Measurements from ENCODE around the gene LRRC28.

The LRRC28 gene

DNA sequence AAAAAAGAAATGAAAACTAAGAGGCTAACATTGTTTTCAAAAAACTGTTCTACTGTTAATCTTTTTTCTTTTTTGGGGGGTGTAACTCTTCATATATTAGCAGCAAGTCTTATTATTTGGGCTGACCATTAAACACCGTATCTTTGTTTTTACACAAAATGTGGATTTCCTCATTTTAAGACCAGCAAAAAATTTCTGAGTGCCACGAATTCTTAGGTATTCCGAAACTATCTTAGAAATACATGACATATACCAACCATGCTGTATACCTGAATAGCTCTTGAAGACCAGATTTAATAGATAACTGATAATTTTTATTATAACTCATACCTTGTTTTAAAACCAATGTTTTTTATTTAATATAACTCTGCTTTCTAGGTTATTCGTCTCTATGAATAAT is 1.3 kb upstream of the LRRC28 start:
- DNase-seq, result no peak

DNA sequence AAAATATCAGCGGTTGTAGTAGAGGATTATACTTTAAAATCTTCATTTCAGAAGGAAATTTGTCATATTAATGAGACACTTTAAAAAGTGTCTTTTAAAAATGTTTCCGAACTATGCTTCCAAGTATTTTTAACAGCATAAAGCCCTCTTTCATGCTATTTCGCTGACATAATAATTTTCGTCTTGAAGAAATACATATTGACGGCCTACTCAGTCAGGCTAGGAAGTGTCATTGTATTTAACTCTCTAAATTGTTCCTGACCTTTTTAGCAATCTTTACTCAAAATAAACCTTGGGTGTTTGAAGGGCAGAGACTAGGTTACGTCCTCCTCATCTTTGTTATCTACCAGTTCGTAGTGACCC is 806 bp upstream of the LRRC28 start:
- DNase-seq, result no peak

- DNase-seq, result no peak
These were observed 1.0 kb downstream of the LRRC28 start for GRCh38 chr15:99252326-99252725.

DNA sequence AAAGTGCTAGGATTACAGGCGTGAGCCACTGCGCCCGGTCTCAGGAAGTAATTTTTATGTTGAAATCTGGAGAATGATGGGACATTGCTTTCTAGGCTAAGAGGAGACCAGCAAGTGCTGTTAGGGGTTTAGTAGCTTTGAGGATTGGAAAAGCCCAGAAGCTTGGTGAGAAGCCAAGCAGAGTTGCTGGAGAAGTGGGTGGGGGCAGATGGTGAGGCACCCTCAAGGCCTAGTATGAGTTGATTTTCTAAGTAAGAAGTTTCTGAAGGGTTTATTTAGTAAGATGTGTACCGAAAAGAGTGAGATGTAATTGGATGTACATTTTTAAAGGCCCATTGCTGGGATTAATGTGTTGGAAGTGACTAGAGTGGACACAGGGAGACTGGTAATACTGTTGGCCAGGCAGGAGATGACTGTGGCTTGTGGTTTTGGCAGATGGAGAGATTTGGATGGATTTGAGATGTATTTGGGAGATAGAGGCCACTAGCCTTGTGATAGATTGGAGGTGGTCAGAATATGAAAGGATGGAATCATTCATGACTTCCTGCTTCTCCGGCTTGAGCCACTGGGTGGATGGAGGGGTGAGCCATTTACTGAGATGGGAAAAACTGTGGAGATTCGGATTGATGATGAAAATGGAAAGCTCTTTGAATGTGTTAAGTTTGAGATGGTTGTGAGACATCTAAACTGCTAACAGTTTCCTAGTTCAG is 2.3 kb downstream of the LRRC28 start:
- DNase-seq, result no peak

DNA sequence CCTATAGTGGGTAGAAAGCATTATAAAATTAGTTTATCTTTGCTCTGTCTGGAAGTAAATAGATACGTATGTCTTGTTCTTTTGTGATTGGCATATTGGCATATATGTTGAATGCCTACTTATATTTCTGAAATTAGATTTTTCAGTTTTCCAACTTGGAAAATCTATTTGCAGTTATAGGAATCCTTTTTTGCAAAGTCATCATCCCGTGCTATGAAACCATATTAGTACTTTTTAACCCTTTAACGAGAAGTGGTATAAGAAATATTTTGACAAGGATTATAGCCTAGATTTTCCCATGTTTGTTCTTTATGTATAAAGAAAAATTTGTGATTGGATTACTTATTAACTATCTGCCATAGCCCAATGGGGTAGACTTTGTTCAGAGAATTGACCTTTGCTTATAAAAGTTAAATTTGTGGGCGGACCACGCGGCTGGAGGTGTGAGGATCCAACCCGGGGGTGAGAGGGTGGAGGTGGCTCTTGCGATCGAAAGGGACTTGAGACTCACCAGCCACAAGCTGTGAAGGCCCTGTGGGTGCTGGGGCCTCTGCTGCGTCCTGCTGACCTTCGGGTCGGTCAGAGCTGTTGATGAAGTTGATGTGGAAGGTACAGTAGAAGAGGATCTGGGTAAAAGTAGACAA is 5.9 kb downstream of the LRRC28 start:
- no peak for DNase-seq

GRCh38 chr15:99264125-99264524 is 12.8 kb downstream of the LRRC28 start:
- DNase-seq, result no peak

GRCh38 chr15:99265541-99266070 is 14.3 kb downstream of the LRRC28 start:
- no peak for DNase-seq

GRCh38 chr15:99267957-99268356 is 16.7 kb downstream of the LRRC28 start:
- no peak for DNase-seq

DNA sequence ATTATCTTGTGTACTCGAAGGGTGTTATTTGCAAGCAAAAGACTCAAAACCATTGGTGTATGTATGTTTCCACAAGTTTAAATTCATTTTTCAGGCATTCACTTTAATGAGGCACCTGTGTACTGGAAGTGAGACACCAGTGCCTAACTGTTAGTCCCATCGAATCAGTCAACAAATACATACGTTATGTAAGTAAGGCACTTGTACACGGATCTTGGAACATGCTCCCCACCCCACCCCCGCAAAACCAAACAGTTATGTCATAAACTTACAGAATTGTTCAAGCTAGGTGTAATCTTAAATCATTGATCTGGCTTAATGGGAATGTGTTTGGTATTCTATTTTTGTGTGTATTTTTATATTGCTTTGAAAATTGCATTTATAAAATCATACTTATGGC is 17.1 kb downstream of the LRRC28 start:
- DNase-seq, result no peak

- no peak for DNase-seq
These were observed 22.5 kb downstream of the LRRC28 start for GRCh38 chr15:99273801-99274200.

DNA sequence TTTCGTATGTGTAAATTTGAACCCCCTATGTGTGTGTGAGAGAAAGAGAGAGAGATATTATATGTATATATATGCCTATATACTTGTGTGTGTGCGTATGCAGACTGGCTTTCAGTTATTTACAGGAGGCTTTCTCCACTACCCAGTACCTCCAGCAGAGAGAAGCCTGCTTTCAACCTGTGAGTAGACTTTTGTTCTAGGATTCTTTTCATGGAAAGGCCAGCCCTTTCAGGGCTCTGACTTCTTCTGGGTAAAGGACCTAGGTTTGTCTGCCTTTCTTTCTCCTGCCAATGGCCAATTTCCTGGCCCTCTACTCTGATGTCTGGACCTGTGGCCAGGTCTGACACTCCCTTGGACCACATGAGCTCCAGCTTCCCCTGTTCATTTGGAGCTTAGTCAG is 23.8 kb downstream of the LRRC28 start:
- no peak for DNase-seq

DNA sequence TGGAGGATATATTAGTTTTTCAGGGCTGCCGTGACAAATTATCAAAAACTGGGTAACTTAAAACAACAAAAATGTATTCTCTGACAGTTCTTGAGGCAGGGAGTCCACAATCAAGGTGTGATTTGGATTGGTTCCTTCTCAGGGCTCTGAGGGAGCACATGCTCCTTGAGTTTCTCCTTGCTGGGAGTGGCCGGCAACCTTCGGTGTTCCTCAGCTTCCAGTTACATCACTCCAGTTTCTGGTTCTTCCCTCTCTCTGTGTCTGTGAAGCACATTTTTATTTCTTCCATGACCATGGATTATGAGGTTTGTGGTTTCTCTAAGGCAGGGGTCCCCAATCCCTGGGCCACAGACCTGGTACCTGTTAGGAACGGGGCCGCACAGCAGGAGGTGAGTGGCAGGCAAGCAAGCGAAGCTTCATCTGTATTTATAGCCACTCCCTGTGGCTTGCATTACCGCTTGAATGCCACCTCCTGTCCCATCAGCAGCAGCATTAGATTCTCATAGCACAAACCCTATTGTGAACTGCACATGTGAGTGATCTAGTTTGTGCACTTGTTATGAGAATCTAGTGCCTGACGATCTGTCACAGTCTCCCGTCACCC is 24.3 kb downstream of the LRRC28 start:
- no peak for DNase-seq

DNA sequence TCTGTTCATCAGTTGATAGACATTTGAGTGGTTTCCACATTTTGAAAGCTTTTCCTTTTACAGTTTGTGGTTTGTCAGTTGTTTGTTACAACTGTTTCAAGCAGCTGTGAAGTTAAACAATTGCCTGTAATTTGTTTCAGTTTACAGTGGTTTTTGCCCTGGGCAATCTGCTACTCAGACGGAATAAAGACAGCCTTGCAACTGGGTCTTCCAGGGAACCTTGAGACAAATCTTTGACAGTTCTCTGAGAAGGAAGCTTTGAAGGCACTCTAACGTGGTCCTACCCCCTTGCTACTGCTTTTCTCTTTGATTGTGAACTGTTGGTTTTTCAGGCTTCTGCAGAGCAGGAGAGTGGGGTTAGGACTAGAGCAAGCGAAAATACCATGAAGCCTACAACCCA is 28.0 kb downstream of the LRRC28 start:
- no peak for DNase-seq

- no peak for DNase-seq
These were observed 28.5 kb downstream of the LRRC28 start for GRCh38 chr15:99279827-99280226.

- no peak for DNase-seq
These were observed 30.8 kb downstream of the LRRC28 start for GRCh38 chr15:99282121-99282520.

DNA sequence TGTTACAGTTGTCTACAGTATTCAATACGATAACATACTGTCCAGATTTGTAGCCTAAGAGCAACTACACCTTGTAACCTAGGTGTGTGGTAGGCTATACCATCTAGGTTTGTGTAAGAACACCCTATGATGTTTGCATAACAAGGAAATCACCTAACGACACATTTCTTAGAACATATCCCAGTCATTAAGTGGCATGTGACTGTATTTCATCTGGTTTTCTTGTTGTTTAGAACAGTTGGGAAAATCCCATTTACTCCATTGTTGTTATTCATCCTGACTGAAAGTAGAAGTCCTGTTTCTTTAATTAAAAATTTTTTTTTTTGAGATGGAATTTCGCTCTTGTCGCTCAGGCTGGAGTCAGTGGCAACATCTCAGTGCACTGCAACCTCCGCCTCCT is 31.3 kb downstream of the LRRC28 start:
- no peak for DNase-seq

GRCh38 chr15:99283717-99284116 is 32.4 kb downstream of the LRRC28 start:
- no peak for DNase-seq

DNA sequence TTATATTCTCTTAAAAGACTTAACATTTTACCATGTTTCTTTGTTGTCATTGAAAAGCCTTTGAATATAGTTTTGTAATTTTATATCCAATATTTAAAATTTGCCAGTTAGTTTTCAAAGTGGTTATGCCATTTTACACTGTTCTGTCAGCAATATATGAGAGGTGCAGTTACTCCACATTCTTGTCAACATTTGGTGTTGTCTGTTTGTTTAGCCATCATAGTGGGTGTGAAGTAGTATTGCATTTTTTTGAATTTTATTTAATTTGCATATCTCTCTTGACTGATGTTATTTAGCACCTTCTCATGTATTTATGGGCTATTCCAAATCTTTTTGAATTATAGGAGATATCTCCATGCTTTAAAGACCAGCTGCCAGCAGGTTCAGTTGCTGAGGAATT is 40.4 kb downstream of the LRRC28 start:
- DNase-seq, result no peak

- no peak for DNase-seq
These were observed 44.6 kb downstream of the LRRC28 start for GRCh38 chr15:99295840-99296239.

DNA sequence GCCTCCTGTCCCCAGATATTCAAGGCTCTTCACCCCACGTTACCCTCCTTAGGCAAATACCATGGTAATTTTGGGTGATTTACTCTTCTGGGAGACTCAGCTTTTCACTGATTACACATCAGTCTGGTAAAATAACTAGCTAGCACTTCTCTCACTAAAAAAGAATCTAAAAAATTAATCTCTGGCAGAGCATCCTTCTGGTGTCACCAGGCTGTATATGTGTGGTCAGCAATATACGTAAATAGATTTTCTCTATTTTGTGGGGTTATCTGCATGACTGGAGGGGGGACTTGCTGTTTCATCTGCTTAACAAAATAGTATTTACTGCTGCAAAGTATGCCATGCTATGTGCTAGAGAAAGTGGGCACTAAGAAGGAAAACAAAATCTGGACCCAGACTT is 45.1 kb downstream of the LRRC28 start:
- no peak for DNase-seq

- DNase-seq, result peak; percentile 13
These were observed 52.6 kb downstream of the LRRC28 start for GRCh38 chr15:99303907-99304306.

DNA sequence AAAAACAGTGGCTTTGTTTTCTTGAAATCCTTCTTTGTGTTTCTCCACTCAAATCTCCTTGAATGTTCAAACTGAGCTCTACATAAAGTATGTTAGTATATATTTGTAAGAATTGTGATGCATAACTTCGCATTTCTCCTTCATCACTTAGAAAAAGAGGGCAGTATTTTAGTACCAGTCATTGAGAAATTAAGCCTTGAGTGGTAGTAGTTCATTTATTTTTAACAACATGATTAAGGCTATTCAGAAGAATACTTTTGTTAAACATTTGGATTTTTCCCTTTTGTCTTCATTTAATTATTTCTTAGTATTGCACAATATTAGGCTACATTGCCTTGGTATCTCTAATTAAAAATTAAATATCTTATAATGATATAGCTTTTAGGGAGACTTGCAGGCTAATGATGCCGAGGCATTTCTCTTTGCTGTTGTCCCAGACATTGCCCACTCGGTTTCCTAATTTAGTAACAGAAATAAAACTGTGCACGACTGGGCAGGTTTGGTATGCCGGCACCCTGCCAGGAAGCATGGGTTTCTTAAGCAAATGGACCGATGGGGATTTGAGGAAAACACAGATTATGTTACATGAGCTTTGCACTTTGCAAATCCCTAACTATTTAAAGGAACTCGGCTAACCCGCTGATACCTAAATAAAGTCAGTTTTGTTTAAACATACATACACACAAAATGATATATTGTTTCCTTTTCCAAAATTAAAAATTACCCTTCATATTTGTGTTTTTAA is 54.7 kb downstream of the LRRC28 start:
- peak; percentile 35 for DNase-seq

DNA sequence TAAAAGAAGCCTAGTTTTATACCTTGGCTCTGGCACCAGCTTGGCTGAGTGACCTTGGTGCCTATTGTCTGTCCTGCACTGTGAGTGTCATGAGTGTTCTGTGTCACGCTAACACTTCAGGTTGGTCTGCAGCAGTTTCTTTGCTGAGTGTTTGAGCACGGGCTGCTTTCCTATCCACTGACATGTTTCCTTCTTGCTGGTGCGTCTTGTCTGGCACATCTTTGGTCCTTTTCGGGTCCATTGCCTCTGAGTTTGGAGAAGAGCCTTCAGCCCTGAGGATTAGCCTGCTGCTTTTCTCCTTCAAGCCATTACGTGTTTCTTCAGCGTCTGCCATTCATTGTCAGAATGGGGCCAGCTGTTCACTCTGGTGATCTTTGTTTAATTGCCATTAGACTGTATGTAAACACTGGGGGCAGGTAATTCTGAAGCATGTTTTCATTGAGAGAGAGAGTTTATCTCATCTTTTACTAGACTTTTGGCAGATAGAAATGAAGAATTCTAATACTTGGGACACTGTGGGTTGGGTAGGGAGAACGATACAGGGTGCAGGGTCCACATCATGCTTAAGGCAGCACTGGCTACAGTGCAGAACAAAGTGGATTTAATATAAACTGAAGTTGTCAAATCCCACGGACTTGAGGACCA is 55.5 kb downstream of the LRRC28 start:
- DNase-seq, result peak; percentile 70
